Measurements from ENCODE around the gene RHBDD1.

DNA sequence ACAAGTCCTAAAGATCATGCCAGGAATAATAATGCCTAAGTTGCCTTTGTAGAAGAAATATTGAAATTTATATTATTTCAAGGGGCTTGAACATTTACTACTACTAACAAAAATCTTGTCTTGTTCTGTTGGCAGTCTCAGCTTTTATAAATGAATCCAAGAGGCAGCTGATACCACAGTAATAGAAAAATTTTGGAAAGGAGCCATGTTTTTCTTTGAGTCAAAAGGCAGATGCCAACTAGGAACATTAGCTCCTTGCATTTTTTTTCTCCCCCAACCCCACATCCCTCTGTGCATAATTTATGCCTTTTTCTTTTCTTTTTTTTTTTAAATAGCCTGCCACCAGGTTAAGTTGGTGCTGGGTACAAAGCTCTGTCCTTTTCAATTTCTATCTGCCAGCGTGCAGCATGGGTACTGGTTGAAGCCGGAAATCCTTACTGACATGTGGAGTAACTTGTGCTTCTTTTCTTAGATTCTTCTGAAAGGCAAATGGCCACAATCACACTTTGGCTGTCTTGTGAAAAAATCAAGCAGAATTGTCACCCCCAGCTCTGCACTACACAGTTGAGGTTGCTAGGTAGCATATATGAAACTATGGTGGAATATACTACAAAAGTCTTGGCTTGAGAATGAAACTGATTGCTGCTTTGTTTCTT, 98.8 kb downstream of the RHBDD1 start:
- TF ChIP-seq, protein P1, sequence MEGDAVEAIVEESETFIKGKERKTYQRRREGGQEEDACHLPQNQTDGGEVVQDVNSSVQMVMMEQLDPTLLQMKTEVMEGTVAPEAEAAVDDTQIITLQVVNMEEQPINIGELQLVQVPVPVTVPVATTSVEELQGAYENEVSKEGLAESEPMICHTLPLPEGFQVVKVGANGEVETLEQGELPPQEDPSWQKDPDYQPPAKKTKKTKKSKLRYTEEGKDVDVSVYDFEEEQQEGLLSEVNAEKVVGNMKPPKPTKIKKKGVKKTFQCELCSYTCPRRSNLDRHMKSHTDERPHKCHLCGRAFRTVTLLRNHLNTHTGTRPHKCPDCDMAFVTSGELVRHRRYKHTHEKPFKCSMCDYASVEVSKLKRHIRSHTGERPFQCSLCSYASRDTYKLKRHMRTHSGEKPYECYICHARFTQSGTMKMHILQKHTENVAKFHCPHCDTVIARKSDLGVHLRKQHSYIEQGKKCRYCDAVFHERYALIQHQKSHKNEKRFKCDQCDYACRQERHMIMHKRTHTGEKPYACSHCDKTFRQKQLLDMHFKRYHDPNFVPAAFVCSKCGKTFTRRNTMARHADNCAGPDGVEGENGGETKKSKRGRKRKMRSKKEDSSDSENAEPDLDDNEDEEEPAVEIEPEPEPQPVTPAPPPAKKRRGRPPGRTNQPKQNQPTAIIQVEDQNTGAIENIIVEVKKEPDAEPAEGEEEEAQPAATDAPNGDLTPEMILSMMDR (conservative IDR thresholded peaks at IDR 0.05), result no peak
- TF ChIP-seq ZFX (IDR thresholded peaks at IDR 0.05), result no peak
